Endodermal cell (in vitro differentiated cells): Measurements from ENCODE around the gene VTI1A. TPM values are rescaled to one million over a fixed set of nuclear protein-coding genes. Genes with fewer than 3 reads are reported as not detected.
"Not testable (repeated sequence)": the region's sequence is repeated elsewhere in the genome, so short reads cannot be mapped to it uniquely, and the experiment has no call there.

Experiments used
- DNase-seq: peaks from one replicate; pipeline ENCODE4 v3.0.0-alpha.2; 2017
- H3K27ac ChIP-seq: 2 replicates; pipeline ENCODE4 v1.5.1; 2013; ENCODE audit warnings: mild to moderate bottlenecking, low read depth, low read length, moderate library complexity
- H3K27me3 ChIP-seq: 2 replicates; pipeline ENCODE4 v1.6.1; 2013; ENCODE audit warnings: mild to moderate bottlenecking, low read length, moderate library complexity; ENCODE audit not compliant: insufficient read depth, control insufficient read depth, poor library complexity, severe bottlenecking
- H3K36me3 ChIP-seq: 2 replicates; pipeline ENCODE4 v1.7.0; 2013; ENCODE audit warnings: mild to moderate bottlenecking, low read length, moderate library complexity; ENCODE audit not compliant: control insufficient read depth, insufficient read depth
- H3K4me1 ChIP-seq: one replicate; pipeline ENCODE4 v1.7.0; 2013; ENCODE audit warnings: low read length; ENCODE audit not compliant: control insufficient read depth, insufficient read depth
- H3K4me3 ChIP-seq: 2 replicates; pipeline ENCODE4 v1.5.1; 2013; ENCODE audit warnings: mild to moderate bottlenecking, low read length, moderate library complexity
- H3K9ac ChIP-seq: 2 replicates; pipeline ENCODE4 v1.6.1; 2013; ENCODE audit warnings: mild to moderate bottlenecking, low read length, moderate library complexity; ENCODE audit not compliant: poor library complexity, severe bottlenecking; ENCODE audit errors: extremely low read depth
- H3K9me3 ChIP-seq: 2 replicates; pipeline ENCODE4 v1.6.1; 2013; ENCODE audit warnings: mild to moderate bottlenecking, low read length, moderate library complexity; ENCODE audit not compliant: control insufficient read depth
- H3K27ac Mint-ChIP-seq: 2 replicates; pipeline ENCODE4 v1.8.0; 2020; ENCODE audit warnings: mixed read lengths
- H3K27me3 Mint-ChIP-seq: 2 replicates; pipeline ENCODE4 v1.8.0; 2021; ENCODE audit warnings: mild to moderate bottlenecking, mixed read lengths; ENCODE audit not compliant: insufficient read depth
- H3K36me3 Mint-ChIP-seq: 2 replicates; pipeline ENCODE4 v1.8.0; 2020; ENCODE audit warnings: low read depth, mixed read lengths
- H3K4me1 Mint-ChIP-seq: 2 replicates; pipeline ENCODE4 v1.8.0; 2020; ENCODE audit warnings: mixed read lengths
- H3K4me3 Mint-ChIP-seq: 2 replicates; pipeline ENCODE4 v1.8.0; 2020; ENCODE audit warnings: mild to moderate bottlenecking, moderate library complexity, mixed read lengths
- H3K9me3 Mint-ChIP-seq: 2 replicates; pipeline ENCODE4 v1.8.0; 2020; ENCODE audit warnings: mild to moderate bottlenecking, mixed read lengths
- CTCF ChIP-seq: fragments of 200-600 bp; sonication (generic); conservative IDR thresholded peaks from 2 replicates; pipeline ENCODE4 v1.5.0; 2021; ENCODE audit warnings: antibody characterized with exemption, mild to moderate bottlenecking
- WGBS, 2 experiments: methylation state at CpG; one replicate each; pipeline versions ENCODE4 v1.1.5 to v1.1.7; 2013; ENCODE audit warnings: missing lambda C conversion rate in 2 of 2, mixed read lengths in 1 of 2; ENCODE audit not compliant: insufficient coverage in 1 of 2, insufficient read length in 1 of 2; 5-methylcytosine and 5-hydroxymethylcytosine counted together
- total RNA-seq, 2 donors: library from RNA; stranded (reverse); fragmentation: NEBNext Ultra II Directional in 1 of 2; extraction: Animal tissue kit (Norgen Biotek cat#: 25700) in 1 of 2; gene quantifications; 2 replicates in 1 of 2; 3 replicates in 1 of 2; pipeline ENCODE4 v1.2.1, GENCODE V29; 2021

VTI1A gene
- total RNA-seq, 2 donors from 2014 or later, result 27.0 to 29.9 TPM

GRCh38 chr10:112589081-112589480 lies 142.1 kb downstream of the VTI1A start:
- Histone ChIP-seq H3K27ac (no peak overlapping the region), H3K27me3 (no peaks in the 10 kb centered on the region), H3K9me3 (peaks cover 11% of the 10 kb centered on the region), H3K4me3 (no peak overlapping the region), H3K4me1 (no peaks in the 10 kb centered on the region), H3K9ac (no peak overlapping the region), H3K36me3 (no peaks in the 10 kb centered on the region)
- Mint-ChIP-seq H3K27me3 (no peaks in the 10 kb centered on the region), H3K4me1 (peaks cover 15% of the 10 kb centered on the region), H3K9me3 (no peaks in the 10 kb centered on the region), H3K27ac (no peak overlapping the region), H3K4me3 (no peak overlapping the region), H3K36me3 (no peaks in the 10 kb centered on the region)
- no peak for DNase-seq
- no peak for TF ChIP-seq CTCF
- WGBS, 2 experiments, result 93 to 97% methylated on average over 5 to 6 of the region's 6 CpGs

- not testable (repeated sequence) for H3K4me3 ChIP-seq, H3K27ac Mint-ChIP-seq, H3K27me3 Mint-ChIP-seq, H3K36me3 ChIP-seq, H3K4me1 ChIP-seq, H3K36me3 Mint-ChIP-seq, H3K9me3 Mint-ChIP-seq, H3K4me3 Mint-ChIP-seq, H3K27me3 ChIP-seq, H3K9ac ChIP-seq, DNase-seq, H3K27ac ChIP-seq
- peaks cover 16% of the 10 kb centered on the region for H3K4me1 Mint-ChIP-seq
- 96 to 97% methylated on average over 6 to 7 of the region's 7 CpGs for WGBS, 2 experiments
- H3K9me3 ChIP-seq, result peaks cover 11% of the 10 kb centered on the region
Observed at GRCh38 chr10:112590786-112591185, 143.8 kb downstream of the VTI1A start.

- DNase-seq, result no peak
- no peaks in the 10 kb centered on the region for H3K36me3 Mint-ChIP-seq
- Histone ChIP-seq H3K9ac (no peak overlapping the region), H3K27ac (no peak overlapping the region), H3K36me3 (no peaks in the 10 kb centered on the region), H3K4me1 (no peaks in the 10 kb centered on the region), H3K4me3 (no peak overlapping the region), H3K27me3 (no peaks in the 10 kb centered on the region), H3K9me3 (peaks cover 11% of the 10 kb centered on the region)
- H3K4me1 Mint-ChIP-seq, result peaks cover 11% of the 10 kb centered on the region
- TF ChIP-seq CTCF, result no peak
- H3K9me3 Mint-ChIP-seq, result peaks cover 1% of the 10 kb centered on the region
- H3K27me3 Mint-ChIP-seq, result no peaks in the 10 kb centered on the region
- WGBS, 2 experiments, result 87 to 92% methylated on average over 5 of the region's 5 CpGs
- H3K27ac Mint-ChIP-seq, result no peak overlapping the region
- no peak overlapping the region for H3K4me3 Mint-ChIP-seq
Observed at GRCh38 chr10:112593023-112593422, 146.0 kb downstream of the VTI1A start.
